ENCODE measurements around the gene LITAF.
"Not testable (repeated sequence)": the region's sequence is repeated elsewhere in the genome, so short reads cannot be mapped to it uniquely, and the experiment has no call there.

Gene LITAF

DNA sequence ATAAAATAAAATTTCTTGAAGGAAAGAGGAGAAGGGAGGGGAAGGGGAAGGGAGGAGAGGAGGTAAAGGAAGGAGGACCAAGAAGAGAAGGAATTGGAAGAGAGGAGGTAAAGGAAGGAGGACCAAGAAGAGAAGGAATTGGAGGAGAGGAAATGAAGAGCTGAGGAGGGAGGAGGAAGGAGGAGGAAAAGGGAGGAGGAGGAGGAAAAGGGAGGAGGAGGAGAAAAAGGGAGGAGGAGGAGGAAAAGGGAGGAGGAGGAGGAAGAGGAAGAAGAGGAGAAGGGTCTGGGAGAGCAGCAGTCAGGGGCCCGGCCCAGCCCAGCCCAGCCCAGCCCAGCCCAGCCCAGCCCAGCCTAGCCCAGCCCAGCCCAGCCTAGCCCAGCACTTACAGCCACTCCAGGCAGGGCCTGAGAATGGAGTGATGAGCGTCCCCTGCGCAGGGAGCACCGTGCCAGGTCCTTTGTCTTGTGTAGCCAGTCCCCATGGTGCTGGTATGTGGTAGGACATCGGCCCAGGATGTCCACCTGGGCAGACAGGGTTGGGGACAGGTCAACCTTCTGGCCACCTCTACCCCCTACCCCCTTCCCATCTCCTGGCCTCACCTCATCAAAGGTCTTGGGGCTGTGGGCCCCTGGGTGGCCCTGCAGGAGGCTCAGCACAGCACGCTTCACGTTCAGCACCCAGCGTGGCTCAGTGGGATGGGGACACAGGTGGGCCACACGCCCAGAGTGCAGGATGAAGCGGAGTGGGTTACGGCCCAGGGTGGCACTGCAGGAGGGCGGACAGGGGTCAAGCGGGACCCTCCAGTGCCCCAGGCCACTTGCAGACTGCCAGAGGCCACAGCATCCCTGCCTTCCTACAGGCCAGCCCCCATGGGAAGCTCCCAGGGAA is 70.9 kb downstream of the LITAF start:
- no peak for DNase-seq (ENCODE audit: low spot score)

DNA sequence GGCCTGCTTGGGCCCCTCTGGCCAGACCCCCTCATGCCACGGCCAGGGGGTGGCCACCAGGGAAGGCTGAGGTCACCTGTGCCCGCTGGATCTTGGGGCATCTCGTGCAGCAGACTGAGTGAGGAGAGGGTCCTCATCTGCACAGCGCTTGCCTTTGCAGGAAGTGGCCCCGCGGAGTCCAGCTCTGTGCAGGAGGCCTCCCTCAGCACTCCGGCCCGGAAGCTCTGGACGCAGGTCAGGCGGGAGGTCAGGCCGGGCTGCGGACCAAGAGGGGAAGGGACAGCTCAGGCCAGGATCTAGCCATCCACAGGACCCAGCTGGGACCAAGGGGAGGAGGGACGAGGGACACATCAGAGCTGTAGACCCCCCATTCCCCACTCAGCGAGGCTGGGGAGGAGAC is 72.4 kb downstream of the LITAF start:
- no peak for DNase-seq (ENCODE audit: low spot score)

DNA sequence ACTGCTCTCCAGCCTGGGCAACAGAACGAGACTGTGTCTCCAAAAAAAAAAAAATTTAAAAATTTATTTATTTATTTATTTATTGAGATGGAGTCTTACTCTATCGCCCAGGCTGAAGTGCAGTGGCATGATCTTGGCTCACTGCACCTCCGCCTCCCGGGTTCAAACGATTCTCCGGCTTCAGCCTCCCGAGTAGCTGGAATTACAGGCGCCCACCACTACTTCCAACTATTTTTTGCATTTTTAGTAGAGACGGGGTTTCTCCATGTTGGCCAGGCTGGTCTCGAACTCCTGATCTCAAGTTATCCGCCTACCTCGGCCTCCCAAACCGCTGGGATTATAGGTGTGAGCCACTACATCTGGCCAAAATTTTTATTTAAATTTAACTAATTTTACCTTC is 73.4 kb downstream of the LITAF start:
- DNase-seq (ENCODE audit: low spot score) = not testable (repeated sequence)

DNA sequence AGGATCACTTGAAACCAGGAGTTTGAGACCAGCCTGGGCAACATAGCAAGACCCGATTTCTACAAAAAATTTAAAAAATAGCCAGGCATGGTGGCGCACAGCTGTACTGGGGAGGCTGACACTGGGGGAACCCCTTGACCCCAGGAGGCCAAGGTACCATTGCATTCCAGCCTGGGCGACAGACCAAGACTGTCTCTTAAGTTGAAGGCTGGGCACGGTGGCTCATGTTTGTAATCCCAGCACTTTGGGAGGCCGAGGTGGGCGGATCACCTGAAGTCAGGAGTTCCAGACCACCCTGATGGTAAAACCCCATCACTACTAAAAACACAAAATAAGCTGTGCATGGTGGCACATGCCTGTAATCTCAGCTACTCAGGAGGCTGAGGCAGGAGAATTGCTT is 74.9 kb downstream of the LITAF start:
- DNase-seq (ENCODE audit: low spot score) = no peak

DNA sequence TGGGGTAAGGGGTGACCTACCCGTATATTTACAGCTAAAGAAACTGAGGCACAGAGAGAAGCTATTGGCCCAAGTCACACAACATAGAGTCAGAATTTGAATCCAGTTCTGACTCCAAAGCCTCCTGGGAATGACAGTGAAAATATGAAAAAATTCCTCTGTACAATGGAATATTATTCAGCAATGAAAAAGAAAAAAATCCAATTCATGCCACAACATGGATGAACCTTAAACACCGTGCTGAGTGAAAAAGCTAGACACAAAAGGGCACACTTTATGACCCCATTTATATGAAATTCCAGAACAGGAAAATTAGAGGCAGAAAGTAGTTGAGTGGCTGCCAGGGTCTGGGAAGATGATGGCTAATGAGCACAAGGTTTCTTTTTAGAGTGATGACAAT is 75.4 kb downstream of the LITAF start:
- no peak for DNase-seq (ENCODE audit: low spot score)

DNA sequence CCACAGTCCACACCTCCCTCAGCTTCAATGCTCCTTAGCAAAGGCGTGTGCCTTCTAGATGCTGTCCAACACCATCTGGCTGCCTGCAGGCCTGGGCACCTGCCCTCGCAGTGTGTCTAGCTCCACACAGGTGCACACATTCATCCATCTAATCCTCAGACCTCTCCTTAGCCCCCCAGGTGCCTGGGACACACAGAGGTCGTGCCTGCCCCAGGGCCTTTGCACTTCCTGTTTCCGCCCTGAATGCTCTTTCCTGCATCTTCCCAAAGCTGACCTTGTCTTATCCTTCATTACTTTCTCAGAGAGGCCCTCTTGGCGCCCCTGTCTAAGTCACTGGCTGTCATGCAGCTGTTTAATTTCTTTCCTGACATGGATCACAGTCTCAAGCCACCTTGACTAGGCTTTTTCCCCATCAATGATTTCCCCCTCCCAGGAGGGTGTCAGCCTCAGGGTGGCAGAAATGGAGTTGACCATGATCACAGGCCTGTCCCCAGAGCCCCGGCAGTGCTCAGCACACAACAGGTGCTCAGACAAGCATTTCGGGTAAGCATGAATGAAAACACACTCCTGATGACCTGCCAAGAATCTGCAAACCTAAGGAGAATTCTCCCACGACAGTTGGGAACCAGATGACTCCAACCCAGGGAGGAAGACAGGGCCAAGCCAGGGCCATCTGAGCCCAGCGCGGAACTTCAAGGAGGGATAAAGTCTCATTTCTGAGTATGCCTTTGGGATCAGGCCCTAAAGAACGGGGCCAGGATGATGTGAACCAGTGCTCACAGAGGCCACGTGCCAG is 76.3 kb downstream of the LITAF start:
- DNase-seq (ENCODE audit: low spot score) = peak; percentile 67

- DNase-seq (ENCODE audit: low spot score) = no peak
These were observed 78.7 kb downstream of the LITAF start for GRCh38 chr16:11507991-11508390.

GRCh38 chr16:11507350-11507749 is 79.4 kb downstream of the LITAF start:
- DNase-seq (ENCODE audit: low spot score) = no peak

DNA sequence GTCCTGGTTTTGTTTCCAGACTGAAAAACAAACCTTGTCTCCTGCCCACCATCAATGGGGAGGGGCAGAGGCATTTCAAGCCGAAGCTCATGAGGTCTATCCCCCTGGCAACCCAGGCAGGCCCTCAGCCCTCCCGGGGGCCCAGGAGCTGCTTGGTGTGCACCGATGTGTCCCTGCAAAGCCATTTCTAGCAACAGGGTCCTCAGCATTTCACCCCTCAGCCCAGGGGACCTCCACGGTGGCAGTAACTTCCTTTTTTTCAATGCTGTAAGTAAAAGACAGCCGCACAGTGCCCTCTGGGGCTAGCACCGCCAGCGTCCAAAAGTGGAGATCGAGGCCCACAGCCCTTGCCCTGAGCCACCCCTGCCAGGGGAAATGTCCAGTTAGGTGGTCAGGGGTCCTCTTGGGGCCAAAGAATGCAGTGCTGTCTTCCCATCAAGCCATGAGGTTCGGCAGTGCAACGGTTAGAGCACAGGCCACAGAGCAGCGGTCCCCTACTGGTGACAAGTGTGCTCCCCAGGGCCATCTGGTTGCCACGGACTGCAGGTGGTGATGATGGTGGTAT is 79.9 kb downstream of the LITAF start:
- DNase-seq (ENCODE audit: low spot score) = no peak

GRCh38 chr16:11504261-11504660 is 82.5 kb downstream of the LITAF start:
- DNase-seq (ENCODE audit: low spot score) = not testable (repeated sequence)

DNA sequence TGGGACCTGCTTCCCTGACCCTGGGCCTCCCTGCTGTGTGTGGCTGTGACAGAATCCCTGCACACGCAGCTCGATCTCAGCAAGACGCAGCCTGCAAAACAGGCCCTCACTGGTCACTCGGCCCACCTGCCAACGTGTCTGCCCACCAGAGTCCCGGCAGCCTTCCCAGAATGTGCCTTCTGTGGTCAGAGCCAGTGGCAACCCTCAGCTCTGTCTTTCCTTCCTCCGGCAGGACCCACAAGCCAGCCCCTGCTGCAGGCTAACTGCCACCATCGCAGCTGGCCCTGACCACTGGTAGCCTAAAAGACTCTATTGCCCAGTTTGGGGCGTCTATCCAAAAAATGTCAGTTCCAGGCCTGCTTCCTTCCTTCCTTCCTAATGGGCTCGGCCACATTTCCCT is 83.2 kb downstream of the LITAF start:
- peak; percentile 38 for DNase-seq (ENCODE audit: low spot score)

- no peak for DNase-seq (ENCODE audit: low spot score)
These were observed 84.5 kb downstream of the LITAF start for GRCh38 chr16:11502239-11502638.

DNA sequence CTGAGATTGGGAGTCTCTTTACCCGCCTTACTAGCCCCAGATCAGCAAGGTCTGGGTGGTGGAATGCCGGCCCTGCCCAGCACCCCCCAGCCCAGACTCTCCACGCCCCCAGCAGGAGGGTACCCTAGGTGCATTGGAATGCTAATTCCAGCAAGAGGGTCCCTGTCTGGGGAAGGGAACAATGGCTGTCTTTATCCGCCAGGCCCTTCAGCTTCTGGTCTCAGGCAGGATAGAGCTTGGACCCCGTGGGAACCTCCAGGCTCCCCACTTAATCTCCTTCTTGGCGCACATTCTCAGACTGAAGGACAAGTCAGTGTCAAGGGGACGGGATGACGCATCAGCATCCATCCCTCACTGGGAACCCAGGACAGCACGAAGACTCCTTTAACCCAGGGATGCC is 85.1 kb downstream of the LITAF start:
- DNase-seq (ENCODE audit: low spot score) = no peak

- no peak for DNase-seq (ENCODE audit: low spot score)
These were observed 85.9 kb downstream of the LITAF start for GRCh38 chr16:11500700-11501346.

DNA sequence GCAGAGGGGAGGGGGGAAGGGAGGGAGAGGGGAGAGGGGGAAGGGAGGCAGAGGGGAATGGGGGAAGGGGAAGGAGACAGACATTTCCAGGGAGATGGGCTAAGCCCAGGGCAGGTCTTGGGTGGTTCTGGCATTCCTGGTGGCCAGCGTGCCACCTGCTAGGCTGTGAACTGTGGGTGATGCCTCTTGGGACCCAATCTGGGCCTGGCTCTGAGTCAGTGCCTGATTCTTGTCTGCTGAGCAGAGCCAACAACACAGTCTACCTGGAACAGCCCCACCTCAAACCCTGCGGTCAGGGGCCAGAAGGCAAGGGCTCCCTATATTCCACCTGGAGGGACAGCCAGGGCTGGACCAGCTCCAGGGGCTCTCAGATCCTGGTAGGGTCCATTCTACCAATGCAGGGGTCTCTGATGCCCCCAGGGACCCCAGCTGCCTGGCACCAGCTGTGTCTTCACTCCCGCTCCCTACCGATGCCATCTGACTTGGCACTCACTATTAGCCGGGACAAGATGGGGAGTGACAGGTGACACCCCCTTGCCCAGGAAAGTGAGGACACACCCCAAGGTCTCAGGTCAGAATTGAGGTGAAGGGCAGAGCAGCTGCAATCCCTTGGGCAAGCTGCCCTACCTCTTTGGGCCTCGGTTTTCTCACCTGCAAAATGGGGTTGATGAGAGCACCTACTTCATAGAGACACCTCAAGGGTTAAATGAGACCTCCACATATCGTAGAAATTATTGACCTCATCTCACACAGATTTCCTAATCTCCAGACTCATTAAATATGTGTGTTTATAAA is 87.2 kb downstream of the LITAF start:
- DNase-seq (ENCODE audit: low spot score) = no peak

GRCh38 chr16:11498683-11499082 is 88.0 kb downstream of the LITAF start:
- no peak for DNase-seq (ENCODE audit: low spot score)

GRCh38 chr16:11497851-11498289 is 88.8 kb downstream of the LITAF start:
- DNase-seq (ENCODE audit: low spot score) = peak; percentile 69
